GM19099 (cell line): ENCODE results near the gene MRPL34.

Experiments used
- POLR2A ChIP-seq: IDR thresholded peaks from 3 replicates; pipeline ENCODE4 v1.6.1; 2011; ENCODE audit warnings: low read depth; ENCODE audit not compliant: insufficient read length; ENCODE audit errors: extremely low read depth

MRPL34 gene

DNA sequence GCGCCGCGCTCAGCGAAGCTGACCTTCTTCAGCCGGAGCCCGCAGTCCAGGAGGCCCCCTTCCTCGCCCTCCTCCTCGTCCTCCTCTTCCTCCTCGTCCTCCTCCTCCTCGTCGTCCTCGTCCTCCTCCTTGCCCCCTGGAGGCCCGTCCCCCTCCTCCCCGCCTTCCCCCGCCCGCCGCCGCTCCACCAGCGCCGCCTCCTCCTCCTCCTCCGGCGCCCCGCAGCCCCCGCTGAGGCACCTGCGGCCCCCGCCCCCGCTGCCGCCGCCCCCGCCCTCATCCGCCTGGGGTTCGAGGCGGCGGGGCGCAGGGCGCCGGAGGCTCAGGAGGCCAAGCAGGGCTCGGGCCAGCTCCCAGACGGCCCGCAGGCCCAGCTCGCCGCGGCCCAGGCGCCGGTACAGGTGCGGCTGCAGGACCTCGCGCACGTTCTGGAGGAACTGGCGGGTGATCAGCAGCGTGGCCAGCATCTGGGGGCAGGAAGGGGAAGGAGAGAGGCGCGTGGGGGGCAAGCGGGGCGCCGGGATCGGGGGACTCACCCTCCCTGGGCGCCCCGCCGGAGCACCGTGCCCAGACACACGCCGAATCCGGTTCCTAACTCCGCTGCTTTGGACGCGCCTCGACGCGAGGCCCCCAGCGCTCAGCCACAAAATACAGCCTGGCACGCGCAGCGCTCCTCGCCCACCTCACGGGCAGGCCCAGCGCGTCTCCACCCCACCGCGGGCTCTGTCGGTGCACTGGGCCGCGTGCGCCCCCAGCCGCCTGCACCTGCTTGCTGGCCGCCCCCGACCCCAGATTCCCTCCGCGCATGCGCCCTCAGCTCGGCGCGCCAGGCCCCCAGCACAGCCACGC is 23.1 kb downstream of the MRPL34 start:
- TF ChIP-seq POLR2A, result no peak

DNA sequence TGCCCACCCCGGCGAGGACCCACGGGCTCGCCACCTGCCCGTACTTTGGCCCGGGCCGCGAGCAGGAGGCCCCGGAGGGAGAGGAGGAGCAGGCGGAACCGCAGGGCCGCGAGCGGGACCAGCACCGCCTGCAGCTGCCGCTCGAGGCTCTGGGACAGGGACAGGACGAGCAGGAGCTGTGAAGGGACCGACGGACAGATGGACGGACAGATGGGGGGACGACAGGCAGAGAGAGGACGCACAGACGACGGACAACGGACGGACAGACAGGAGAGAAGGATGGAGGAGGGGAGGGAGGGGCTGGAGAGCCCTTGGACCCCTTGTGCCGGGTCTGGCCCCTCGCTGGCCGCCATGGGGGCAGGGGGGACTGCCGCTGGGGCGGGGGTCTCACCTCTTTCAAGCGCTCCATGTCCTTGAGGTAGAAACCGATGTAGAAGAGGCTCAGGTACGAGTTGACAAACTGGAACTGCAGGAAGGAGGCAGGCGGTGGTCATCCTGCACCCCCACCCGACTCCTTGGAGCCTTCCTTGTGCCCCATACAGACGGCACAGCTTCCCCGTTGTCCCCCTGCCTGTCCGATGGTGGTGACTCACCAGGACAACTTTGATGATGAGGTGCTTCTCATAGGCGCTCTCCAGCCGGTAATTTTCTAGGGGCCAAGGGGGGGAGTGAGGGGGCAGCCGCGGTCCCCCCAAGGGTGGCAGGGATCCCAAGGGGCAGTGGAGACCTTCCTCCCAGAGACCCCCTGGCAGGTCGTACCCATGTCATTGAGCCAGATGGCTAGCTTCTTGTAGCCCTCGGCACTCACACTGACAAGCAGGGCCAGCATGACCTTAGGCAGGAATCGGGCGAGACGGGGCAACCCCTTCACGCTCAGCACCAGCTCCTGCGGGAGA is 23.9 kb downstream of the MRPL34 start:
- TF ChIP-seq POLR2A, result no peak

DNA sequence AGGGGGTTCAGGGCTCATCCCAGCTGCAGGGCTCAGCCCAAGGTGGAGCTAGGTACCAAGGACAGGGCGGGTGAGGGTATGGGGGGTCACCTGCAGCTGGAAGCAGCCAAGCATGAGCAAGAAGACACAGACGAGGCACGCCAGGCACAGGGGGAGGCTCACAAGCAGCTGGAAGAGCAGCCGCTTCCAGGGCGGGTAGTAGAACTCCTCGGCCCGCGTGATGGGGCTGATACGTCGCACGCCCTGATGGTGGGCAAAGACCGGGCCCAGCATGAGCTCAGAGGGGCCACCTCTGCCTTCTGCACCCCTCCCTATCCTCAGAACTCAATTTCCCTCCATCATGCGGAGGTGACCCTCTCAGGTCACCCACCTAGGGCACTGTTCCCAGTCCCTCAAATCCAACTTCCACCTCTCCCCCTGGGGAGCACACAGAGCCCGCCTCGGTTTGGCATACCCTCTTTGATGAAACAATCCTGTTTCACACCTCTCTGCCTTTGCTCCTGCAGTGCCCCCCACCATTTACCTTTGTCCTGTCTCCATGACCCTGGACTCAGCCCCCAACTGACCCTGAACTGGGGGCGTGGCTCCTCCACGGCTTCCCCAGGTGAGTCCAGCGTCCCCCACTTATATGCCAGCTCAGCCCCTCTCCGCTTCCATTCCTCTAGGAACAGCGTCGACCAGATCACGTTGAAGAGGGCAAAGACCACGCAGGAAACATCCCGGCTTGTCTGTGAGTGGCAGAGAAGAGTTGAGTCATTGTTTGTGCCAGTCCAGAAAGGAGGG is 24.8 kb downstream of the MRPL34 start:
- no peak for TF ChIP-seq POLR2A

DNA sequence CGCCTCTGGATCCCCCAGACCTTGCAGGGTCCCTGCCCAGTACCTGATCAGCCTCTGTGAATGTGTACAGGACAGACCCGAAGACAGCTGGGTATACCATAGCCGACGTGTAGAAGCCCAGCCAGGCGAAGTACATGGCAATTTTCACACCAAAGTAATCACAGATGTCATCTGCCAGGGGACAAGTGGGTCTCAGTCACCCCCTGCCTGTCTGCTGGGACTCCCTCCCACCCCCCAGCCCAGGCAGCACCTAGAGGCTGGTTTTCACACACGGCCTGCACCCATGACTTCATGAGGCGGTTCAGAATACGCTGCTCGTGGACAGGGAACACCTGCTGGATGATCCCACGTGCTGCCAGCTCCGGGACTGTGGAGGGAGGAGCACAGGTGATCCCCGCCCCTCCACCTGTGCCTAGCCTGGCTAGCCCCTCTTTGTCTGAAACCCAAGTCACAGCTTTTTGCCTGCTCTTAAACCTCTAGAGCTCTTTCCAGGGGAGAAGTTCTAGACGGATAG is 25.4 kb downstream of the MRPL34 start:
- TF ChIP-seq POLR2A, result no peak

DNA sequence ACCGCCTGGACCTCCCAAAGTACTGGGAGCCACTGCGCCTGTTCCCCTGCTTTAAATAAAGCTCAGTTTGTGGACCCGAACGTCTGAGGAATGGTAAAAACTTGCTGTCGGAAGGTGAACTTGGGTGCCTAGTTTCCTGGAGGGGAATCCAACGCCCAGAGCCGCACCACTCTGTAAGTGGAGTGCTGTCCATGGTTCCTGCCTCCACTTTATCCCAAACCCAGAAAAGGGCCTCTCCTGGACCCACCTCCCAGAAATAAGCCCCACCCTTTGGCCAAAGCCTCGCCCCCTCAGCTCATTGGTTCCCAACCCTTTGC is 26.6 kb downstream of the MRPL34 start:
- no peak for TF ChIP-seq POLR2A

DNA sequence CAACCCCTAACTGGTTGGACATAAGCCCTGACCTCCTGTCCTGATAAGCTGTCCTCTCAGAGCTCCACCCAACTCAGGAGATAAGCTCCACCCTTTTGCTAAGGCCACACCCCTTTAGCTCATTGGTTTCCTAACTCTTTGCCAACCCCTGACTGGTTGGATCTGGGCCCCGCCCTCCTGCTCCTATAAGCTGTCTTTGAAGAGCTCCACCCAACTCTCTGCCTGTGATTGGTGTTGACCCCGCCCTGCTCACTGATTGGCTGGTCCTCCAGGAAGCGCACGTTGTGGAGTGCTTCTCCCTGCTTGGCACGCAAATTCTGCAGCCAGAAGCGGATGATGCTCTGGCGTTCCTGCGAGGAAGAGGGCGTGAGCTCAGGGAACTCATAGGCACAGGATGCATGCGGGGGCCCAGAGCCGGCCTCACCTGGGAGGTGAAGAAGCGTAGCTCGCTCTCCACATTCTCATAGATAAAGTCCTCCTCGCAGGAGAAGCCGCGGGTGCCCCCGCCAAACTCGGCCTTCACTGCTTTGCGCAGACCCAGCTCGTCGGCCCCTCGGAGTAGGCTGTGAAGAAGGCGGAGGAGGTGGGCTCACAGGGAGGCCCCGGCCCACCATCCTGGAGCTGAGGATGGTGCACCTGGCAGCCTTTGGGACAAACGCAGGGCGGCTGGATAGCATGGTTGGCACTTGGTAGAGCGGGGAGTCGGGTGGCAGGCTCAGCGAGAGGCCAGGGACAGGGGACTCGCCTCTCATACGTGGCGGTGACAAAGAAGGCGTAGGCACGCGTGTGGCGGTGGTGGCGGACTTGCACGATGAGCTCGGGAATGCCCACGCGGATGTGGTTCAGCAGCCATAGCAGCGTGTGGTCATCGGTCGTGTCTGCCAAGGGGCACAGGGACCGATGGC is 27.3 kb downstream of the MRPL34 start:
- no peak for TF ChIP-seq POLR2A

DNA sequence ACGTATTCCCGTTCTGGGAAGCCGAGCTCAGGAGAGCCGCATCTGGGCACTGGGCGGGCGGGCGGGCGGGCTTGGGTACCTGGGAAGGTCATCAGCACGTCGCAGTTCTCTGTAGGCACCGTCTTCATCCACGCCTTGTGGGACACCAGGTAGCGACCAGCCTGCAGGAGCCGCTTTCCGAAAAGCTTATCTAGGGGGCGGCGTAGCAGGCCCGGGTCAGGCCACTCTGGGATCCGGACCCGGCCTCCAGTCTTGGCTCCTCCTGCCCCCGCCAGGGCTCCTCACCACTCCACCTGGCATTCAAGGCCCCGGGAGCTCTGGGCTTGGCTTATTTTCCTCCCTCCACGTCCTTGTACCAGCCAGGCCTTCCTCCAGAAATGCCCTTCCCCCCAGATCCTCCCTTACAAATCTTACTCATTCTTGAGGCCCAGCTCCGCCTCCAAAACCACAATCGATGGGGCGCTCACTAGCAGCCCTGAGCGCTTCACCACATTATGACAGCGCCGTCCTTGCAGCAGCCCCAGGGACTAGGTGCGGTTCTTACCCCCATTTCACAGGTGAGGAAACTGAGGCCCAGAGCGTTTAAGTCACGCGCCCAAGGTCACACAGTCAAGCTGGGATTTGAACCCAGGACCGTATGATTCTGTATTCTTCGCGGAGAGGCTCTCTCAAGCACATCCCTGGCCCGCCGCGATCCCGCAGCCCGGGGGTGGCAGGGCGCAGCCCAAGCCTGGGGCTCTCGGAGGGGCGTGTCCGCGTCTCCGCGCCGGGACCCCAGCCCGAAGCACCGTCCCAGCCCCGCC is 28.1 kb downstream of the MRPL34 start:
- TF ChIP-seq POLR2A, result no peak

DNA sequence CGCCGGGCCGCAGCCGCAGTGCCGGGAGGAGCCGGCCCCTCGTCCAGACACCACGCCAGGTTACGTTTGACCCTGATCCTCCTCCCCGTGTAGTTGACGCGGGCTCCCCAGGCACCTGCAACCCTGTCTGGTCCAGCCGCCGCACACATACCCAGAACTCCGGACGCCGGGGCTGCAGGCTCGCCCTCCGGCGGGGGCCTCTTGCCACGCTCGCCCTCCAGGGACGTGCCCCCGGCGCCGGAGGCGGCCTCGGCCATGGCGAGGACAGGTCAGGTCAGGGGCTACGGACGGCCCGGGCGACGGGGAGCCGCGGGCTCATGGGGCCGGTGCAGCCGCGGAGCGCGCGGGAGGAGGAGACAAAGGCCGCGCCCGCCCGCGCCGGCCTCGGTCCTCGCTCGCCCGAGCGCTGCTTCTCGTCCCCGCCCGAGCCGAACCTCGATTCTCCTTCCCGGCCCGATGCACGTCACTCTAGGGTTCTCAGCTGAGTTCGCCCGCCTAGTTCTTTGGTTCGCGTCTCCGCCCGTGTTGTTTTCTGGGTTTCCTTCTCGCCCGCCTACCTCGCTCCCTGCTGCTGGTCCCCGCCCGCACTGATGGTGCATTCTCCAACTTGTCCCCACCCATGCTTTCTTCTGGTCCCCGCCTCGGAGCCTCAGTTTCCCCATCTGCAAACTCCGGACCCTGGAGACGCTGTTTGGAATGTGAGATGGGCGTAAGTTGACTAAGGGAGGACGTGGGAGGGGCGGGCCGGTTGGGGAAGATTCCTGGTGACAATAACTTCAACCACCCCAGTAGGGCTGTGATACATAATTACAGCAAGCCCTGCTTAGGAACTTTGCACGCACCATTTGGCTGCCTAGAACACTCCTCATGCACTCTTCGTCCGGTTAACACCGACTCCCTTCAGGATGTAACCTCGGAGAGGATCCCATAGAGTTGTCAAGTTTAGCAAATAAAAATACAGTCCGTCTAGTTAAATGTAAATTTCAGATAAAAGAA is 29.0 kb downstream of the MRPL34 start, which contains the start of gene ANO8:
ANO8 (minus strand) TSS at position 442 of the 996 bp plus-strand sequence; CDS start at position 257, 185 bp downstream.
- peak; percentile 15 for TF ChIP-seq POLR2A

DNA sequence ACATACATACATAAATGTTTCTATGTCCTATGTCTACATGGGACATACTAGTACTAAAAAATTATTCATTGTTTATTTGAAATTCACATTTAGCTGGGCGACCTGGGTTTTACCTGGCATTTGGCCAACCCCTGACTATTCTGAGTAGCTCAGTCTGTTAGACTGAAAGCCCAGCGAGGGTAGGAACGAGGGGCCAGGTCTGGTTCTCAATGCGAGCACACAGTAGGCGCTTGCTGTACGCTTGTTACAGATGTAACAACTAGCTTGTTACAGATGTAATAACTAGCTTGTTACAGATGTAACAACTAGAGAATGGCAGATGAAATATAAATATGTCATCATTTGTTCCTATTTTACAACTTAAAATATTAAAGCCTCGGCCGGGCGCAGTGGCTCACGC is 29.9 kb downstream of the MRPL34 start:
- TF ChIP-seq POLR2A, result no peak

DNA sequence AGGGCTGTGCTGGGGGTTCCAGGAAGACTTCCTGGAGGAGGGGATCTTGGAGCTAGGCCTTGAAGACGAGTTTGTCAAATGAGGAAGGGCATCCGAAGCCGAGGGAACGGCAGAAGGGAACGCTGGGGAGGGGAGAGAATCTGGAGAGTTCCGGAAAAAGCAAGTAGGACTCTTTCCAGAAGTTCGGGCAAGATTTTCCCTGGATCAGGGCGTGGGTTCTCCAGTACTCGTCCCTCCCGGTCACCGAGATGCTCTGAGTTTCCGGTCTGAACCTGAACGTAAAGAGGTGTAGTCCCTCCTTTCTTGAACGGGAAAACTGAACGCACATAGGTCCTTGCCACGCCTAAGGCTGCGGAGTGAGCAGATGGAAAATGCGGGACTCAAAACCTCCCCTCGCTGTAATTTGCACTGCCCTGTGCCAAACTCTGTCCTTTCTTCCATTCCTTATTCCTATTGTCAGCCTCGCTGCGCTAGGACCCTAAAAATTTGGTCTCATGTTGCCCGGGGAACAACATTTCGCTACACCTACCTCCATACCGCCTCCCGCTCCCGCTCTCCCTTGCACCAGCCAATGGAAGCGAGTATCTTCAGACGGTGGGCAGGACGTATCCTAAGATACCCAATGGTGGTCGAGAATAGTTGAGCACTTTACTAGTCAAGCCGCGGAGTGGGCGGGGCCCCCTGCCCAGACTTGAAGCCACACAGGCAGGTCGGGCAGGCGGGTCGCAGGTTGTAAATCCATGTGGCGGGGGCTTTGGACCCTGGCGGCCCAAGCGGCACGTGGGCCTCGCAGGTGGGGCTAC is 31.4 kb downstream of the MRPL34 start, which contains the start of gene GTPBP3:
GTPBP3 (plus strand) TSS at position 682 of the 803 bp plus-strand sequence; CDS start at position 741, 59 bp downstream.
- TF ChIP-seq POLR2A, result peak; percentile 78

DNA sequence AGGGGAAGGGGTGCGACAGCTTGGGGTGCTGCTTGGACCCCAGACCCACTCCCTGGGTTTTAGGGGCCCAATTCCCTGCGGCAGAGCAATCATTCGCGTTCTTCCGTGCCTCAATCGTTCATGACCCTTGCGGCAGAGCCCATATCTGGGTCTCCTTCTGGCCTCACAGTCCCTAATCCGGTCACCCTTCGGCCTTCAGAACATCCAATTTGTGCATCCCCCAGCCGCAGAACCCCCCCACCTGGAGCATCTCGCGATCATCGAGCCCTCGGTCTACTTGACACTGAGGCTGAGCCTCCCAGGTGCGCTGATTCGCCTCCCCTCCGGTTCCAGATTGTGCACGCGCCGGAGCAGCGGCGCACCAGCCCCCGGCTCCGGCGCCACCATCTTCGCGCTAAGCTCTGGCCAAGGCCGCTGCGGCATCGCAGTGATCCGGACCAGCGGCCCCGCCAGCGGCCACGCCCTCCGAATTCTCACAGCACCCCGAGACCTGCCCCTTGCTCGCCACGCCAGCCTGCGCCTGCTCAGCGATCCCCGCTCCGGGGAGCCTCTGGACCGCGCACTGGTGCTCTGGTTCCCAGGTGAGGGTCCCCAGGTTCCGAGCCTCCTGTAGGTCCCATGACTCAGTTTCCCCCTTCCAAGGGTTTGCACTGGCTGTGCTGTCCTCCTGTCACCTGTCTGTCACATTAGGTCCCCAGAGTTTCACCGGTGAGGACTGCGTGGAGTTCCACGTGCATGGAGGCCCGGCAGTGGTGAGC is 32.2 kb downstream of the MRPL34 start:
- TF ChIP-seq POLR2A, result no peak
